ENCODE measurements around the gene LCN2. TPM values are rescaled to one million over a fixed set of nuclear protein-coding genes. Genes with fewer than 3 reads are reported as not detected.

LCN2 gene
- total and polyA plus RNA-seq, 7 donors = 0.08 to 2.1 (median 0.80) TPM; not detected in 1

GRCh38 chr9:128143525-128144238 lies 5.6 kb upstream of the LCN2 start:
- Histone ChIP-seq H3K4me3 (no peak overlapping the region), H3K27ac (no peak overlapping the region), H3K36me3 (ENCODE audit: insufficient read depth in 1 of 2, low read depth in 1 of 2) (no peaks in the 10 kb centered on the region), H3K9me3 (no peaks in the 10 kb centered on the region), H3K4me1 (no peaks in the 10 kb centered on the region), H3K27me3 (ENCODE audit: insufficient read depth in 3 of 3, low read length in 2 of 3) (no peaks in the 10 kb centered on the region)
- peak; percentile 8 to 39 for DNase-seq
- no peak for TF ChIP-seq CTCF (IDR thresholded peaks at IDR 0.05)
- ATAC-seq = peak in 1 of 4 donors; percentile 28
- intact Hi-C loops (cut with DNase I) = no loop called here
- WGBS, 3 donors = 76 to 87% (median 82%) methylated on average over 8 of the region's 8 CpGs

- TF ChIP-seq CTCF (IDR thresholded peaks at IDR 0.05) = no peak
- no peaks in the 10 kb centered on the region for H3K36me3 ChIP-seq (ENCODE audit: insufficient read depth in 1 of 2, low read depth in 1 of 2)
- ATAC-seq = no peak
- H3K4me1 ChIP-seq = peaks cover 6% of the 10 kb centered on the region
- WGBS, 3 donors = 86 to 91% (median 86%) methylated on average over 22 of the region's 22 CpGs
- H3K4me3 ChIP-seq = no peak overlapping the region
- no peak overlapping the region for H3K27ac ChIP-seq
- intact Hi-C loops (cut with DNase I) = no loop called here
- DNase-seq = peak; percentile 6 to 26
- H3K27me3 ChIP-seq (ENCODE audit: insufficient read depth in 3 of 3, low read length in 2 of 3) = no peaks in the 10 kb centered on the region
- H3K9me3 ChIP-seq = no peaks in the 10 kb centered on the region
Observed at GRCh38 chr9:128144239-128145181, 4.7 kb upstream of the LCN2 start.

- Histone ChIP-seq H3K27me3 (ENCODE audit: insufficient read depth in 3 of 3, low read length in 2 of 3) (no peaks in the 10 kb centered on the region), H3K36me3 (ENCODE audit: insufficient read depth in 1 of 2, low read depth in 1 of 2) (no peaks in the 10 kb centered on the region), H3K9me3 (no peaks in the 10 kb centered on the region), H3K4me3 (no peak overlapping the region), H3K4me1 (peaks cover 6% of the 10 kb centered on the region), H3K27ac (no peak overlapping the region)
- intact Hi-C loops (cut with DNase I) = no loop called here
- no peak for ATAC-seq
- no peak for TF ChIP-seq CTCF (IDR thresholded peaks at IDR 0.05)
- peak; percentile 4 to 20 for DNase-seq
- WGBS, 3 donors = 67 to 90% (median 76%) methylated on average over 8 of the region's 8 CpGs
Observed at GRCh38 chr9:128145536-128145935, 3.7 kb upstream of the LCN2 start.

- no peak overlapping the region for H3K27ac ChIP-seq
- no peaks in the 10 kb centered on the region for H3K9me3 ChIP-seq
- TF ChIP-seq CTCF (IDR thresholded peaks at IDR 0.05) = no peak
- no peaks in the 10 kb centered on the region for H3K27me3 ChIP-seq (ENCODE audit: insufficient read depth in 3 of 3, low read length in 2 of 3)
- 72 to 83% (median 75%) methylated on average over 11 to 13 of the region's 13 CpGs for WGBS, 3 donors
- intact Hi-C loops (cut with DNase I) = no loop called here
- H3K4me3 ChIP-seq = no peak overlapping the region
- no peaks in the 10 kb centered on the region for H3K36me3 ChIP-seq (ENCODE audit: insufficient read depth in 1 of 2, low read depth in 1 of 2)
- ATAC-seq (no peak), DNase-seq (peak; percentile 5 to 43)
- H3K4me1 ChIP-seq = peaks cover 6% of the 10 kb centered on the region
Observed at GRCh38 chr9:128145951-128146351, 3.3 kb upstream of the LCN2 start.
